RWPE2 (cell line): ENCODE data around the gene MRPL12.

ENCODE experiments used
- ATAC-seq: fragments of 200-7000 bp; cut with Tn5 transposase; 3 replicates; pipeline ENCODE4 v1.9.1; 2021; ENCODE audit warnings: low read depth
- DNase-seq: peaks from one replicate; pipeline ENCODE4 v3.0.0-alpha.2; 2020; ENCODE audit warnings: low spot score
- H3K27ac ChIP-seq: fragments of 450-650 bp; 2 replicates; pipeline ENCODE4 v1.5.1; 2017; ENCODE audit warnings: mild to moderate bottlenecking; ENCODE audit not compliant: poor library complexity, severe bottlenecking
- H3K27me3 ChIP-seq: fragments of 250-450 bp; sonication (Bioruptor Pico); 2 replicates; pipeline ENCODE4 v1.5.1; 2021; ENCODE audit warnings: mild to moderate bottlenecking, moderate library complexity; ENCODE audit not compliant: insufficient read depth, poor library complexity, severe bottlenecking
- H3K36me3 ChIP-seq: fragments of 250-450 bp; sonication (Bioruptor Pico); 2 replicates; pipeline ENCODE4 v1.5.1; 2020; ENCODE audit warnings: low read depth, mild to moderate bottlenecking, moderate library complexity
- H3K4me1 ChIP-seq: fragments of 250-450 bp; sonication (Bioruptor Pico); 2 replicates; pipeline ENCODE4 v1.5.1; 2021; ENCODE audit warnings: mild to moderate bottlenecking, moderate library complexity; ENCODE audit not compliant: insufficient read depth, poor library complexity, severe bottlenecking
- H3K4me3 ChIP-seq: fragments of 250-450 bp; sonication (Bioruptor Pico); 2 replicates; pipeline ENCODE4 v1.5.1; 2021; ENCODE audit warnings: mild to moderate bottlenecking, moderate library complexity; ENCODE audit not compliant: severe bottlenecking
- H3K9me3 ChIP-seq: fragments of 250-450 bp; sonication (Bioruptor Pico); 2 replicates; pipeline ENCODE4 v1.5.1; 2021; ENCODE audit warnings: mild to moderate bottlenecking, moderate library complexity; ENCODE audit not compliant: severe bottlenecking
- TF ChIP-seq, protein P1 (sequence below): fragments of 450-650 bp; IDR thresholded peaks from one replicate; pipeline ENCODE4 v1.5.1; 2017; ENCODE audit warnings: mild to moderate bottlenecking, moderate library complexity; ENCODE audit not compliant: poor library complexity, severe bottlenecking

Gene MRPL12

GRCh38 chr17:81695211-81695610, 8.0 kb upstream of the MRPL12 start:
- Histone ChIP-seq H3K36me3 (peaks cover 94% of the 10 kb centered on the region), H3K9me3 (no peaks in the 10 kb centered on the region)
- ATAC-seq: no peak

DNA sequence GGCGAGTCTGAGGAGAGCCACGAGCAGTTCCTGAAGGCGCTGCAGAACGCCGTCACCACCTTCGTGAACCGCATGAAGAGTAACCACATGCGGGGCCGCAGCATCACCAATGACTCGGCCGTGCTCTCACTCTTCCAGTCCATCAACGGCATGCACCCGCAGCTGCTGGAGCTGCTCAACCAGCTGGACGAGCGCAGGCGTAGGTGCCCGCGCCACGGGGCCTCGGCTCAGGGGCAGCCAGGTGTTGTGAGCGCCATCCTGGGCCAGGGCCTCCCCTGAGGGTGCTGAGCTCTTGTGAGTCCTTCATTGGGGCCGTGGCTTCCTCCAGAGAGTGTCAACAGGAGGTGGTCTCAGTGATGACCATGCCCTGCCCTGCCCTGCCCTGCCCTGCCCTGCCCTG, 7.4 kb upstream of the MRPL12 start:
- H3K27ac ChIP-seq: no peak overlapping the region

More at GRCh38 chr17:81695211-81695610, 8.0 kb upstream of the MRPL12 start:
- no peak overlapping the region for H3K27ac ChIP-seq
- H3K4me3 ChIP-seq: no peak overlapping the region
- no peaks in the 10 kb centered on the region for H3K27me3 ChIP-seq
- no peak for DNase-seq
- H3K4me1 ChIP-seq: no peaks in the 10 kb centered on the region
- TF ChIP-seq, protein P1, sequence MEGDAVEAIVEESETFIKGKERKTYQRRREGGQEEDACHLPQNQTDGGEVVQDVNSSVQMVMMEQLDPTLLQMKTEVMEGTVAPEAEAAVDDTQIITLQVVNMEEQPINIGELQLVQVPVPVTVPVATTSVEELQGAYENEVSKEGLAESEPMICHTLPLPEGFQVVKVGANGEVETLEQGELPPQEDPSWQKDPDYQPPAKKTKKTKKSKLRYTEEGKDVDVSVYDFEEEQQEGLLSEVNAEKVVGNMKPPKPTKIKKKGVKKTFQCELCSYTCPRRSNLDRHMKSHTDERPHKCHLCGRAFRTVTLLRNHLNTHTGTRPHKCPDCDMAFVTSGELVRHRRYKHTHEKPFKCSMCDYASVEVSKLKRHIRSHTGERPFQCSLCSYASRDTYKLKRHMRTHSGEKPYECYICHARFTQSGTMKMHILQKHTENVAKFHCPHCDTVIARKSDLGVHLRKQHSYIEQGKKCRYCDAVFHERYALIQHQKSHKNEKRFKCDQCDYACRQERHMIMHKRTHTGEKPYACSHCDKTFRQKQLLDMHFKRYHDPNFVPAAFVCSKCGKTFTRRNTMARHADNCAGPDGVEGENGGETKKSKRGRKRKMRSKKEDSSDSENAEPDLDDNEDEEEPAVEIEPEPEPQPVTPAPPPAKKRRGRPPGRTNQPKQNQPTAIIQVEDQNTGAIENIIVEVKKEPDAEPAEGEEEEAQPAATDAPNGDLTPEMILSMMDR: no peak

DNA sequence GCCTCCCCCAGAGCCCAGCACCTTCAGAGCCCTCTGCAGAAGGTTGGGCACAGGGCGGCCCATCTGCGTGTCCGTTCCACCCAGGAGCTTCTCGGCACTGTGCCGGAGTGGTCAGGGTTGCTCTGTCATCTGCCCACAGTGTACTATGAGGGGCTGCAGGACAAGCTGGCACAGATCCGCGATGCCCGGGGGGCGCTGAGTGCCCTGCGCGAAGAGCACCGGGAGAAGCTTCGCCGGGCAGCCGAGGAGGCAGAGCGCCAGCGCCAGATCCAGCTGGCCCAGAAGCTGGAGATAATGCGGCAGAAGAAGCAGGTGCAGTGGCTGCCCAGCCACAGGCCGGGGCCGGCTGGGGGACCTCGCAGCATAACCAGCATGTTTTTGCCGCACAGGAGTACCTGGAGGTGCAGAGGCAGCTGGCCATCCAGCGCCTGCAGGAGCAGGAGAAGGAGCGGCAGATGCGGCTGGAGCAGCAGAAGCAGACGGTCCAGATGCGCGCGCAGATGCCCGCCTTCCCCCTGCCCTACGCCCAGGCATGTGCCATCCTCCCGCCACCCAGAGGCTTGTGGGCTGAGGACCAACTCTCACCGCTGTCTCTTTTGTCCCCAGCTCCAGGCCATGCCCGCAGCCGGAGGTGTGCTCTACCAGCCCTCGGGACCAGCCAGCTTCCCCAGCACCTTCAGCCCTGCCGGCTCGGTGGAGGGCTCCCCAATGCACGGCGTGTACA, 6.8 kb upstream of the MRPL12 start:
- Histone ChIP-seq H3K27me3 (no peaks in the 10 kb centered on the region), H3K27ac (no peak overlapping the region), H3K4me1 (no peaks in the 10 kb centered on the region), H3K36me3 (peaks cover 91% of the 10 kb centered on the region), H3K4me3 (no peak overlapping the region), H3K9me3 (no peaks in the 10 kb centered on the region)
- no peak for DNase-seq
- TF ChIP-seq, protein P1: no peak
- ATAC-seq: no peak

More for the DNA sequence above, 7.4 kb upstream of the MRPL12 start:
- Histone ChIP-seq H3K36me3 (peaks cover 91% of the 10 kb centered on the region), H3K27me3 (no peaks in the 10 kb centered on the region), H3K4me3 (no peak overlapping the region), H3K9me3 (no peaks in the 10 kb centered on the region), H3K4me1 (no peaks in the 10 kb centered on the region)
- no peak for ATAC-seq
- TF ChIP-seq, protein P1: no peak
- DNase-seq: no peak

- H3K36me3 ChIP-seq: peaks cover 90% of the 10 kb centered on the region
- H3K27me3 ChIP-seq: no peaks in the 10 kb centered on the region
- ATAC-seq (no peak), DNase-seq (no peak)
- H3K9me3 ChIP-seq: no peaks in the 10 kb centered on the region
- H3K27ac ChIP-seq: no peak overlapping the region
- peaks cover 7% of the 10 kb centered on the region for H3K4me1 ChIP-seq
- TF ChIP-seq, protein P1: no peak
- no peak overlapping the region for H3K4me3 ChIP-seq
These were observed 5.7 kb upstream of the MRPL12 start for GRCh38 chr17:81697261-81698044.
